Mesenteric fat pad (tissue), 1 donor: Measurements from ENCODE around the gene TMEM269. TPM values are rescaled to one million over a fixed set of nuclear protein-coding genes. Genes with fewer than 3 reads are reported as not detected.

Source experiments
- DNase-seq: peaks from one replicate; pipeline ENCODE4 v3.0.0-alpha.2; 2020; ENCODE audit warnings: low spot score
- total RNA-seq: library from RNA; stranded (reverse); fragmentation: NEBNext Ultra II Directional; extraction: Animal tissue kit (Norgen Biotek cat#: 25700); gene quantifications from one replicate; pipeline ENCODE4 v1.2.1, GENCODE V29; 2021
- donor health status: DM: yes; HTN: yes; CAD: no.

Gene TMEM269
- total RNA-seq, 1 donor from 2014 or later, result not detected

DNA sequence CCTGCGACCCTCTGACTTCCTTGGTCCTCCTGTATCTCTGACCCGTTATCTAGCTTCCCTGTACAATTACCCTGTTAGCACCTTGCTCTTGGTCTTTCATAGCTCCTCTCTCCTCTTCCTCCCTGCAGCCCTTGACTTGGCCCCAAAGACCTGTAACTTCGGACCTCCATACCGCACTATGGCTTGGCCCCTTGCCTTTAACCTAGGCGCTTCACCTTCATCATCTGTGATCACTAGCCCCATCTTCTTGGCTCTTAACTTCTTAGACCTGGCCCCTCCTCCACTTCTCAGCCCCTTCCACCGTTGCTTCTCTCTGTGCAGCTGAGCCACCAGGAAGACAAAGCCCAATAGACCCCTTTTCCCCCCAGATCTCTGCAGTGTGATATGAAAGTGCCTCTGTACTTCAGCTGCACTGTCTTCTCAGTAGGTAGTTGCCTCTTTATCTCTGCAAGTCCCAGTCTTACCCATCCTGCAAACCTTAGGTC is 62.4 kb downstream of the TMEM269 start:
- DNase-seq, result no peak

- no peak for DNase-seq
These were observed 63.1 kb downstream of the TMEM269 start for GRCh38 chr1:42847721-42848460.

DNA sequence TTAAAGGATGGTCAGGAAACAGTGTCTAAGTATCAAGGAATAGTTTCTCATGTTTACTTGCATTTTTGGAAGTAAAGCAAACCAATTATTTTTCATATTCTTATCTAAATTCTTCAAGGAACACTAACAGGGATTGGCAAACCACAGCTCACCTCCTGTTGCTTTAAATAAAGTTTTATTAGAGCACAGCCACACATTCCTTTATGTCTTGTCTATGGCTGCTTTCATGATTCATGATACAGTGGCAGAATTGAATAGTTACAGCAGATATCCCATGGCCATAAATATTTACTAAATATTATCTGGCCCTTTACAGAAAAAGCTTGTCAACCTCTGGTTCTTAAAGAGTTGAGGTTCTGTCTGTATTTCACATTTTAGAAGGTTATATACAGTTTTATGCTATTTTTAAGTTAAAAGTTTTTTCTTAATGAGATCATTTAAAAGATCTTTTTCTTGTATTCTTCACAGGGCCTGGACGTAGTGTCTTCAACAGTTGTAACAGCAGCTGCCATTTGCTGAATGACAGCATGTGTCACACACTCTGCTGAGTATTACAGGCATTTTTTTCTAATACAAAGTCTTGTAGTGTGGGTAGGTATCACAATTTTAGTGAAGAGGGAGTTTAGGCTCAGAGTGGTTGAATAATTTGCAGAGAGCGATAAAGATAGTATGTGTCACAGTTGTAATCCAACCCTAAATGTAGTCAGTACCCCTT is 64.2 kb downstream of the TMEM269 start:
- no peak for DNase-seq

GRCh38 chr1:42849944-42850343 is 65.2 kb downstream of the TMEM269 start:
- DNase-seq, result no peak

Other genes with a start within 250 kb of the TMEM269 start
- 20.8 TPM for gene PPIH, start 126.6 kb upstream of the TMEM269 start, total RNA-seq
- gene YBX1, start 102.6 kb upstream of the TMEM269 start, total RNA-seq, result 677 TPM
- not detected for gene CLDN19, start 44.8 kb upstream of the TMEM269 start, total RNA-seq
- gene P3H1, start 18.0 kb upstream of the TMEM269 start, total RNA-seq, result 29.5 TPM
- 4.3 TPM for gene C1orf50, start 17.7 kb upstream of the TMEM269 start, total RNA-seq
- 7.3 TPM for gene ERMAP, start 32.1 kb downstream of the TMEM269 start, total RNA-seq
- 19.1 TPM for gene SVBP, start 32.4 kb downstream of the TMEM269 start, total RNA-seq
- gene ZNF691, start 61.6 kb downstream of the TMEM269 start, total RNA-seq, result 4.7 TPM
- gene SLC2A1, start 173.9 kb downstream of the TMEM269 start, total RNA-seq, result 16.3 TPM